Prostate gland (tissue), 2 donors: Measurements from ENCODE around the gene ARMS2. TPM values are rescaled to one million over a fixed set of nuclear protein-coding genes. Genes with fewer than 3 reads are reported as not detected.

Source experiments
- DNase-seq: peaks from one replicate; pipeline ENCODE4 v3.0.0-alpha.2; 2019; ENCODE audit warnings: low spot score
- H3K27ac ChIP-seq, 2 donors: fragments of 200-600 bp; sonication (generic); 2 replicates each; pipeline ENCODE4 v1.5.1; 2017 to 2019
- H3K27me3 ChIP-seq: fragments of 200-600 bp; sonication (generic); replicated peaks from 2 replicates; pipeline ENCODE4 v1.5.1; 2019; ENCODE audit not compliant: insufficient read depth
- H3K36me3 ChIP-seq, 2 donors: fragments of 200-600 bp; sonication (generic); 1 replicate in 1 of 2; 2 replicates in 1 of 2; pipeline versions ENCODE4 v1.5.1 to v1.8.1; 2017 to 2019
- H3K4me1 ChIP-seq: fragments of 200-600 bp; sonication (generic); replicated peaks from 2 replicates; pipeline ENCODE4 v1.5.1; 2019
- H3K4me3 ChIP-seq, 2 donors: fragments of 200-600 bp; sonication (generic); 2 replicates each; pipeline ENCODE4 v1.5.1; 2017 to 2019
- H3K9me3 ChIP-seq: fragments of 200-600 bp; sonication (generic); 2 replicates; pipeline ENCODE4 v1.5.1; 2017
- CTCF ChIP-seq, 4 experiments: fragments of 200-600 bp in 2 of 4; fragments of 450-650 bp in 2 of 4; sonication (generic) in 2 of 4; IDR thresholded peaks; 1 replicate in 3 of 4; 2 replicates in 1 of 4; pipeline ENCODE4 v1.5.1; 2016 to 2019; ENCODE audit warnings: antibody characterized with exemption in 4 of 4, mild to moderate bottlenecking in 2 of 4, moderate library complexity in 2 of 4
- POLR2A ChIP-seq: fragments of 450-650 bp; IDR thresholded peaks from one replicate; pipeline ENCODE4 v1.6.1; 2016; ENCODE audit warnings: antibody characterized with exemption, mild to moderate bottlenecking
- POLR2AphosphoS5 ChIP-seq: sonication (generic); formaldehyde crosslinking; IDR thresholded peaks from one replicate; pipeline ENCODE4 v1.6.1; 2017; ENCODE audit warnings: antibody characterized with exemption
- WGBS: methylation state at CpG from one replicate; pipeline ENCODE4 v1.1.5; 2018; 5-methylcytosine and 5-hydroxymethylcytosine counted together
- intact Hi-C: fragments of 100-400 bp; cut with DNase I; formaldehyde crosslinking; loops from one replicate; pipeline ENCODE4 v1.14.2; 2022
- total RNA-seq, 2 donors: library from RNA; depleted of rRNA; stranded (reverse); fragments of >200 nt; gene quantifications; one replicate each; pipeline ENCODE4 v1.1.0, GENCODE V29; 2016

ARMS2 gene
- total RNA-seq, 2 donors from 2014 or later = 1.1 TPM; not detected in 1

- H3K4me1 ChIP-seq = no peaks in the 10 kb centered on the region
- TF ChIP-seq CTCF (IDR thresholded peaks at IDR 0.05) (no peak), POLR2A (no peak), POLR2AphosphoS5 (no peak)
Observed at GRCh38 chr10:122445469-122445868, 9.0 kb upstream of the ARMS2 start.

GRCh38 chr10:122445904-122446303 lies 8.5 kb upstream of the ARMS2 start:
- intact Hi-C loops = no loop called here
- Histone ChIP-seq H3K9me3 (no peaks in the 10 kb centered on the region), H3K27me3 (no peaks in the 10 kb centered on the region), H3K27ac (no peak overlapping the region), H3K4me3 (no peak overlapping the region), H3K4me1 (no peaks in the 10 kb centered on the region), H3K36me3 (no peaks in the 10 kb centered on the region)
- no peak for DNase-seq
- TF ChIP-seq POLR2AphosphoS5 (no peak), CTCF (IDR thresholded peaks at IDR 0.05) (no peak), POLR2A (no peak)

More at GRCh38 chr10:122445469-122445868, 9.0 kb upstream of the ARMS2 start:
- H3K4me3 ChIP-seq = no peak overlapping the region
- H3K27me3 ChIP-seq = no peaks in the 10 kb centered on the region
- no peak for DNase-seq
- intact Hi-C loops = no loop called here
- no peak overlapping the region for H3K27ac ChIP-seq
- H3K36me3 ChIP-seq = no peaks in the 10 kb centered on the region
- H3K9me3 ChIP-seq = no peaks in the 10 kb centered on the region
- 76% methylated on average over 1 of the region's 1 CpG for WGBS

- H3K27me3 ChIP-seq = no peaks in the 10 kb centered on the region
- H3K4me1 ChIP-seq = no peaks in the 10 kb centered on the region
- intact Hi-C loops = no loop called here
- no peak overlapping the region for H3K4me3 ChIP-seq
- H3K27ac ChIP-seq = no peak overlapping the region
- no peaks in the 10 kb centered on the region for H3K36me3 ChIP-seq
- TF ChIP-seq POLR2AphosphoS5 (no peak), CTCF (IDR thresholded peaks at IDR 0.05) (no peak), POLR2A (no peak)
- H3K9me3 ChIP-seq = no peaks in the 10 kb centered on the region
- no peak for DNase-seq
- 58% methylated on average over 2 of the region's 2 CpGs for WGBS
Observed at GRCh38 chr10:122446668-122447423, 7.6 kb upstream of the ARMS2 start.

GRCh38 chr10:122448600-122448999 lies 5.9 kb upstream of the ARMS2 start:
- Histone ChIP-seq H3K9me3 (no peaks in the 10 kb centered on the region), H3K36me3 (no peaks in the 10 kb centered on the region), H3K27me3 (no peaks in the 10 kb centered on the region), H3K27ac (no peak overlapping the region), H3K4me3 (no peak overlapping the region), H3K4me1 (no peaks in the 10 kb centered on the region)
- no peak for TF ChIP-seq CTCF (IDR thresholded peaks at IDR 0.05)
- no peak for TF ChIP-seq POLR2AphosphoS5
- no peak for TF ChIP-seq POLR2A
- intact Hi-C loops = no loop called here
- WGBS = 92% methylated on average over 3 of the region's 3 CpGs
- no peak for DNase-seq

GRCh38 chr10:122449153-122449552 lies 5.3 kb upstream of the ARMS2 start:
- 90% methylated on average over 4 of the region's 4 CpGs for WGBS
- Histone ChIP-seq H3K4me1 (no peaks in the 10 kb centered on the region), H3K36me3 (no peaks in the 10 kb centered on the region), H3K27me3 (no peaks in the 10 kb centered on the region), H3K4me3 (no peak overlapping the region), H3K9me3 (no peaks in the 10 kb centered on the region), H3K27ac (no peak overlapping the region)
- intact Hi-C loops = no loop called here
- DNase-seq = no peak
- TF ChIP-seq CTCF (IDR thresholded peaks at IDR 0.05) (no peak), POLR2AphosphoS5 (no peak), POLR2A (no peak)
